ENCODE results near the gene TIMP1. TPM values are rescaled to one million over a fixed set of nuclear protein-coding genes. Genes with fewer than 3 reads are reported as not detected.
"Not testable (repeated sequence)": the region's sequence is repeated elsewhere in the genome, so short reads cannot be mapped to it uniquely, and the experiment has no call there.

Gene TIMP1
- total RNA-seq, 2 donors from 2014 or later = 56.1 to 302 TPM

GRCh38 chrX:47583240-47583861, 1.1 kb downstream of the TIMP1 start:
- peak overlapping the region; percentile 75 for H3K4me3 Mint-ChIP-seq
- peaks cover 26% of the 10 kb centered on the region for H3K4me1 Mint-ChIP-seq
- H3K36me3 Mint-ChIP-seq (ENCODE audit: low read depth) = peaks cover 31% of the 10 kb centered on the region
- H3K27me3 Mint-ChIP-seq = no peaks in the 10 kb centered on the region
- no peaks in the 10 kb centered on the region for H3K9me3 Mint-ChIP-seq
- H3K27ac Mint-ChIP-seq = peak overlapping the region; percentile 90
- ATAC-seq (replicated peaks) = no peak

GRCh38 chrX:47584714-47585113, 2.5 kb downstream of the TIMP1 start:
- no peaks in the 10 kb centered on the region for H3K27me3 Mint-ChIP-seq

GRCh38 chrX:47585273-47585672, 3.0 kb downstream of the TIMP1 start:
- Mint-ChIP-seq H3K27me3 (no peaks in the 10 kb centered on the region), H3K27ac (no peak overlapping the region)

More at GRCh38 chrX:47584714-47585113, 2.5 kb downstream of the TIMP1 start:
- peak; percentile 13 for ATAC-seq (replicated peaks)
- Mint-ChIP-seq H3K36me3 (ENCODE audit: low read depth) (peaks cover 31% of the 10 kb centered on the region), H3K4me1 (peaks cover 16% of the 10 kb centered on the region), H3K27ac (no peak overlapping the region), H3K4me3 (peak overlapping the region; percentile 75), H3K9me3 (no peaks in the 10 kb centered on the region)

GRCh38 chrX:47586043-47586787, 4.0 kb downstream of the TIMP1 start:
- Mint-ChIP-seq H3K27me3 (no peaks in the 10 kb centered on the region), H3K4me1 (peaks cover 16% of the 10 kb centered on the region), H3K27ac (no peak overlapping the region), H3K4me3 (no peak overlapping the region), H3K9me3 (no peaks in the 10 kb centered on the region), H3K36me3 (ENCODE audit: low read depth) (peaks cover 31% of the 10 kb centered on the region)
- no peak for ATAC-seq (replicated peaks)

More at GRCh38 chrX:47585273-47585672, 3.0 kb downstream of the TIMP1 start:
- ATAC-seq (replicated peaks) = no peak
- Mint-ChIP-seq H3K36me3 (ENCODE audit: low read depth) (peaks cover 31% of the 10 kb centered on the region), H3K4me3 (no peak overlapping the region), H3K9me3 (no peaks in the 10 kb centered on the region), H3K4me1 (peaks cover 16% of the 10 kb centered on the region)

- Mint-ChIP-seq H3K9me3 (no peaks in the 10 kb centered on the region), H3K27me3 (no peaks in the 10 kb centered on the region), H3K4me1 (peaks cover 9% of the 10 kb centered on the region), H3K27ac (no peak overlapping the region), H3K4me3 (no peak overlapping the region), H3K36me3 (ENCODE audit: low read depth) (peaks cover 29% of the 10 kb centered on the region)
- peak; percentile 4 for ATAC-seq (replicated peaks)
These were observed 5.1 kb downstream of the TIMP1 start for GRCh38 chrX:47587091-47587891.

- H3K36me3 Mint-ChIP-seq (ENCODE audit: low read depth) = peaks cover 21% of the 10 kb centered on the region
- H3K9me3 Mint-ChIP-seq = no peaks in the 10 kb centered on the region
- ATAC-seq (replicated peaks) = no peak
- no peak overlapping the region for H3K27ac Mint-ChIP-seq
- no peaks in the 10 kb centered on the region for H3K27me3 Mint-ChIP-seq
- peaks cover 9% of the 10 kb centered on the region for H3K4me1 Mint-ChIP-seq
- no peak overlapping the region for H3K4me3 Mint-ChIP-seq
These were observed 5.9 kb downstream of the TIMP1 start for GRCh38 chrX:47587906-47588735.

GRCh38 chrX:47590984-47591383, 8.7 kb downstream of the TIMP1 start:
- no peaks in the 10 kb centered on the region for H3K27me3 Mint-ChIP-seq
- no peak overlapping the region for H3K27ac Mint-ChIP-seq
- no peak overlapping the region for H3K4me3 Mint-ChIP-seq
- no peaks in the 10 kb centered on the region for H3K36me3 Mint-ChIP-seq (ENCODE audit: low read depth)
- H3K4me1 Mint-ChIP-seq = no peaks in the 10 kb centered on the region
- no peaks in the 10 kb centered on the region for H3K9me3 Mint-ChIP-seq
- no peak for ATAC-seq (replicated peaks)

GRCh38 chrX:47593522-47593921, 11.3 kb downstream of the TIMP1 start:
- ATAC-seq (replicated peaks) = no peak
- no peak overlapping the region for H3K27ac Mint-ChIP-seq
- H3K4me1 Mint-ChIP-seq = no peaks in the 10 kb centered on the region
- H3K27me3 Mint-ChIP-seq = no peaks in the 10 kb centered on the region
- peaks cover 4% of the 10 kb centered on the region for H3K9me3 Mint-ChIP-seq
- no peak overlapping the region for H3K4me3 Mint-ChIP-seq
- no peaks in the 10 kb centered on the region for H3K36me3 Mint-ChIP-seq (ENCODE audit: low read depth)

GRCh38 chrX:47595716-47596251, 13.5 kb downstream of the TIMP1 start:
- Mint-ChIP-seq H3K9me3 (peaks cover 4% of the 10 kb centered on the region), H3K4me1 (no peaks in the 10 kb centered on the region), H3K27me3 (no peaks in the 10 kb centered on the region), H3K36me3 (ENCODE audit: low read depth) (no peaks in the 10 kb centered on the region), H3K4me3 (peak overlapping the region; percentile 28), H3K27ac (peak overlapping the region; percentile 77)
- no peak for ATAC-seq (replicated peaks)

GRCh38 chrX:47596256-47596655, 14.0 kb downstream of the TIMP1 start:
- no peaks in the 10 kb centered on the region for H3K36me3 Mint-ChIP-seq (ENCODE audit: low read depth)
- H3K27me3 Mint-ChIP-seq = no peaks in the 10 kb centered on the region
- no peak for ATAC-seq (replicated peaks)

GRCh38 chrX:47597222-47597621, 15.0 kb downstream of the TIMP1 start:
- Mint-ChIP-seq H3K9me3 (peaks cover 4% of the 10 kb centered on the region), H3K4me1 (no peaks in the 10 kb centered on the region), H3K36me3 (ENCODE audit: low read depth) (no peaks in the 10 kb centered on the region), H3K4me3 (no peak overlapping the region), H3K27me3 (no peaks in the 10 kb centered on the region), H3K27ac (no peak overlapping the region)
- no peak for ATAC-seq (replicated peaks)

More at GRCh38 chrX:47596256-47596655, 14.0 kb downstream of the TIMP1 start:
- peak overlapping the region; percentile 77 for H3K27ac Mint-ChIP-seq
- no peaks in the 10 kb centered on the region for H3K4me1 Mint-ChIP-seq
- H3K9me3 Mint-ChIP-seq = peaks cover 4% of the 10 kb centered on the region
- peak overlapping the region; percentile 28 for H3K4me3 Mint-ChIP-seq

GRCh38 chrX:47603125-47603524, 20.9 kb downstream of the TIMP1 start:
- not testable (repeated sequence) for ATAC-seq (replicated peaks); H3K4me3 Mint-ChIP-seq; H3K36me3 Mint-ChIP-seq (ENCODE audit: low read depth)

GRCh38 chrX:47605024-47605423, 22.8 kb downstream of the TIMP1 start:
- ATAC-seq (replicated peaks) = no peak
- H3K27ac Mint-ChIP-seq = no peak overlapping the region
- no peaks in the 10 kb centered on the region for H3K4me1 Mint-ChIP-seq
- H3K9me3 Mint-ChIP-seq = no peaks in the 10 kb centered on the region
- H3K4me3 Mint-ChIP-seq = no peak overlapping the region
- no peaks in the 10 kb centered on the region for H3K36me3 Mint-ChIP-seq (ENCODE audit: low read depth)
- H3K27me3 Mint-ChIP-seq = no peaks in the 10 kb centered on the region

More at GRCh38 chrX:47603125-47603524, 20.9 kb downstream of the TIMP1 start:
- not testable (repeated sequence) for H3K9me3 Mint-ChIP-seq, H3K4me1 Mint-ChIP-seq, H3K27me3 Mint-ChIP-seq, H3K27ac Mint-ChIP-seq

GRCh38 chrX:47607091-47607490, 24.9 kb downstream of the TIMP1 start:
- Mint-ChIP-seq H3K27me3 (no peaks in the 10 kb centered on the region), H3K4me3 (no peak overlapping the region), H3K9me3 (no peaks in the 10 kb centered on the region), H3K27ac (no peak overlapping the region), H3K4me1 (no peaks in the 10 kb centered on the region), H3K36me3 (ENCODE audit: low read depth) (no peaks in the 10 kb centered on the region)
- no peak for ATAC-seq (replicated peaks)

Measured in activated T-helper 17 cell treated with anti-CD3 and anti-CD28 coated beads, Interleukin-2, amount 50 U/mL, for 72 hours (primary cell).